ENCODE measurements around the gene LRP1B.

- TF ChIP-seq CREB1 (IDR thresholded peaks at IDR 0.05; ENCODE audit: low read depth) (no peak), REST (IDR thresholded peaks at IDR 0.05; ENCODE audit: low read depth) (no peak), TAF1 (IDR thresholded peaks at IDR 0.05; ENCODE audit: low read depth) (no peak), YY1 (IDR thresholded peaks at IDR 0.05; ENCODE audit: low read depth) (no peak), USF1 (IDR thresholded peaks at IDR 0.05) (no peak), RAD21 (IDR thresholded peaks at IDR 0.05; ENCODE audit: low read depth) (no peak), EP300 (IDR thresholded peaks at IDR 0.05; ENCODE audit: borderline replicate concordance) (no peak), MAX (IDR thresholded peaks at IDR 0.05) (no peak), FOXM1 (IDR thresholded peaks at IDR 0.05; ENCODE audit: borderline replicate concordance, low read depth) (no peak), CEBPB (IDR thresholded peaks at IDR 0.05) (no peak), EGR1 (IDR thresholded peaks at IDR 0.05) (no peak), TCF12 (IDR thresholded peaks at IDR 0.05; ENCODE audit: low read depth) (no peak)
Observed at GRCh38 chr2:141599721-141600120, 531.1 kb downstream of the LRP1B start.

All from Ishikawa (cell line).